IMR-90 (cell line): ENCODE results near the gene ACLY. TPM values are rescaled to one million over a fixed set of nuclear protein-coding genes. Genes with fewer than 3 reads are reported as not detected.
A peak's percentile ranks its signal among the peaks of the same experiment; 100 is the strongest.

Experiments
- ATAC-seq: fragments of 200-7000 bp; cut with Tn5 transposase; 2 replicates; pipeline ENCODE4 v1.9.1; 2020; ENCODE audit warnings: low read depth, mild to moderate bottlenecking, moderate library complexity
- BruUV-seq: library from RNA; stranded (reverse); fragments of 400-500 nt; replicated peaks from 2 replicates; lab custom pipeline; 2021; lab: Mats Ljungman, UMichigan
- CTCF ChIA-PET: fragments of 300-600 bp; formaldehyde crosslinking; extraction: SDS; loops from one replicate; lab custom pipeline; 2021; ENCODE audit warnings: antibody characterized with exemption; lab: Yijun Ruan, JAX
- POLR2A ChIA-PET: fragments of 300-600 bp; sonication (Branson Sonifier 250); formaldehyde crosslinking; loops from one replicate; lab custom pipeline; 2022; ENCODE audit warnings: antibody characterized with exemption; ENCODE audit not compliant: unreplicated experiment; lab: Charles Lee
- DNase-seq: peaks from one replicate; pipeline ENCODE4 v3.0.0; 2013
- H2AFZ ChIP-seq: replicated peaks from 2 replicates; pipeline ENCODE3; 2013; ENCODE audit warnings: low read length, mild to moderate bottlenecking; ENCODE audit not compliant: poor library complexity
- H2AK5ac ChIP-seq: 2 replicates; pipeline ENCODE4 v1.6.1; 2013; ENCODE audit warnings: low read depth, low read length, inconsistent platforms
- H2AK9ac ChIP-seq: replicated peaks from 2 replicates; pipeline ENCODE3; 2013; ENCODE audit warnings: mild to moderate bottlenecking, low read depth, low read length, moderate library complexity; ENCODE audit not compliant: poor library complexity
- H2BK120ac ChIP-seq: 2 replicates; pipeline ENCODE4 v1.6.1; 2013; ENCODE audit warnings: low read depth, low read length, inconsistent platforms
- H2BK15ac ChIP-seq: 3 replicates; pipeline ENCODE4 v1.6.1; 2013; ENCODE audit warnings: low read depth, low read length, inconsistent platforms
- H2BK20ac ChIP-seq: 2 replicates; pipeline ENCODE4 v1.6.1; 2013; ENCODE audit warnings: low read depth, mild to moderate bottlenecking, inconsistent platforms, low read length, moderate library complexity
- H2BK5ac ChIP-seq: 2 replicates; pipeline ENCODE4 v1.6.1; 2013; ENCODE audit warnings: mild to moderate bottlenecking, low read depth, low read length, inconsistent platforms; ENCODE audit not compliant: poor library complexity, severe bottlenecking
- H3K14ac ChIP-seq: replicated peaks from 2 replicates; pipeline ENCODE4 v1.6.1; 2013; ENCODE audit warnings: low read depth, low read length, inconsistent platforms
- H3K18ac ChIP-seq: 2 replicates; pipeline ENCODE4 v1.6.1; 2013; ENCODE audit warnings: low read depth, low read length, control low read depth
- H3K23ac ChIP-seq: 2 replicates; pipeline ENCODE4 v1.6.1; 2013; ENCODE audit warnings: low read depth, low read length, inconsistent platforms
- H3K27ac ChIP-seq: 2 replicates; pipeline ENCODE4 v1.5.1; 2013; ENCODE audit warnings: mild to moderate bottlenecking, control low read depth, low read length; ENCODE audit not compliant: insufficient read depth
- H3K27me3 ChIP-seq: 2 replicates; pipeline ENCODE4 v1.6.1; 2013; ENCODE audit warnings: low read length; ENCODE audit not compliant: control insufficient read depth, insufficient read depth
- H3K36me3 ChIP-seq: 2 replicates; pipeline ENCODE4 v1.6.1; 2013; ENCODE audit warnings: low read length, mixed read lengths; ENCODE audit not compliant: control insufficient read depth, insufficient read depth
- H3K4ac ChIP-seq: 2 replicates; pipeline ENCODE4 v1.6.1; 2013; ENCODE audit warnings: low read depth, low read length, inconsistent platforms
- H3K4me1 ChIP-seq: 2 replicates; pipeline ENCODE4 v1.6.1; 2013; ENCODE audit warnings: low read length, mixed read lengths; ENCODE audit not compliant: control insufficient read depth, insufficient read depth
- H3K4me2 ChIP-seq: 2 replicates; pipeline ENCODE4 v1.6.1; 2013; ENCODE audit warnings: low read depth, mild to moderate bottlenecking, control low read depth, low read length, moderate library complexity
- H3K4me3 ChIP-seq: 2 replicates; pipeline ENCODE4 v1.5.1; 2013; ENCODE audit warnings: low read depth, mild to moderate bottlenecking, control low read depth, low read length, moderate library complexity; ENCODE audit not compliant: insufficient read depth
- H3K56ac ChIP-seq: 2 replicates; pipeline ENCODE4 v1.6.1; 2013; ENCODE audit warnings: low read length, inconsistent platforms; ENCODE audit not compliant: insufficient read depth; ENCODE audit errors: extremely low read depth
- H3K79me1 ChIP-seq, 2 experiments: 2 replicates each; pipeline ENCODE4 v1.6.1; 2013; ENCODE audit warnings: low read length in 2 of 2, inconsistent platforms in 1 of 2, low read depth in 1 of 2
- H3K9ac ChIP-seq: 2 replicates; pipeline ENCODE4 v1.6.1; 2013; ENCODE audit warnings: low read depth, low read length, control low read depth
- H3K9me1 ChIP-seq: 2 replicates; pipeline ENCODE4 v1.6.1; 2013; ENCODE audit warnings: low read length, inconsistent platforms; ENCODE audit not compliant: insufficient read depth
- H3K9me3 ChIP-seq: 2 replicates; pipeline ENCODE4 v1.6.1; 2013; ENCODE audit warnings: low read length; ENCODE audit not compliant: control insufficient read depth, insufficient read depth
- H4K20me1 ChIP-seq: 2 replicates; pipeline ENCODE4 v1.6.1; 2013; ENCODE audit warnings: low read length, inconsistent platforms; ENCODE audit not compliant: insufficient read depth
- H4K5ac ChIP-seq: 2 replicates; pipeline ENCODE4 v1.6.1; 2013; ENCODE audit warnings: mild to moderate bottlenecking, low read depth, low read length, control low read depth
- H4K8ac ChIP-seq, 2 experiments: 2 replicates each; pipeline ENCODE4 v1.6.1; 2013; ENCODE audit warnings: low read depth in 2 of 2, low read length in 2 of 2, control low read depth in 1 of 2, inconsistent platforms in 1 of 2
- H4K91ac ChIP-seq: 2 replicates; pipeline ENCODE4 v1.6.1; 2013; ENCODE audit warnings: low read depth, low read length, inconsistent platforms; ENCODE audit not compliant: insufficient read depth
- BHLHE40 ChIP-seq: fragments of 150-350 bp; IDR thresholded peaks from 2 replicates; pipeline ENCODE4 v1.6.1; 2016; ENCODE audit warnings: mild to moderate bottlenecking, low read depth, low read length
- CEBPB ChIP-seq: IDR thresholded peaks from 2 replicates; pipeline ENCODE4 v1.6.1; 2012; ENCODE audit warnings: low read depth, low read length, improper control_type of control experiment
- CHD1 ChIP-seq: IDR thresholded peaks from 2 replicates; pipeline ENCODE4 v1.6.1; 2012; ENCODE audit warnings: low read depth, low read length, improper control_type of control experiment
- CTCF ChIP-seq: conservative IDR thresholded peaks from 2 replicates; pipeline ENCODE4 v1.5.1; 2012; ENCODE audit warnings: mild to moderate bottlenecking, low read depth, low read length, improper control_type of control experiment
- FOS ChIP-seq: fragments of 150-350 bp; IDR thresholded peaks from 2 replicates; pipeline ENCODE4 v1.6.1; 2016; ENCODE audit warnings: low read depth, low read length
- MAFK ChIP-seq: IDR thresholded peaks from 2 replicates; pipeline ENCODE4 v1.6.1; 2012; ENCODE audit warnings: low read depth, low read length, improper control_type of control experiment
- MXI1 ChIP-seq: IDR thresholded peaks from 2 replicates; pipeline ENCODE4 v1.6.1; 2012; ENCODE audit warnings: low read depth, mild to moderate bottlenecking, low read length, moderate library complexity, borderline replicate concordance
- NFE2L2 ChIP-seq: fragments of 150-350 bp; IDR thresholded peaks from 2 replicates; pipeline ENCODE4 v1.6.1; 2016; ENCODE audit warnings: low read depth, mild to moderate bottlenecking, low read length
- POLR2A ChIP-seq: IDR thresholded peaks from 2 replicates; pipeline ENCODE4 v1.6.1; 2012; ENCODE audit warnings: mild to moderate bottlenecking, low read depth, low read length
- RAD21 ChIP-seq: IDR thresholded peaks from 2 replicates; pipeline ENCODE4 v1.6.1; 2012; ENCODE audit warnings: low read length, improper control_type of control experiment
- RCOR1 ChIP-seq: IDR thresholded peaks from 2 replicates; pipeline ENCODE4 v1.6.1; 2012; ENCODE audit warnings: mild to moderate bottlenecking, low read length, improper control_type of control experiment; ENCODE audit not compliant: insufficient replicate concordance
- RFX5 ChIP-seq: IDR thresholded peaks from 2 replicates; pipeline ENCODE4 v1.8.0; 2012; ENCODE audit warnings: low read depth, mild to moderate bottlenecking, low read length, moderate library complexity
- SMC3 ChIP-seq: fragments of 150-350 bp; IDR thresholded peaks from 2 replicates; pipeline ENCODE4 v1.6.1; 2016; ENCODE audit warnings: low read depth, mild to moderate bottlenecking, antibody characterized with exemption, low read length, moderate library complexity
- USF2 ChIP-seq: fragments of 150-350 bp; IDR thresholded peaks from 2 replicates; pipeline ENCODE4 v1.6.1; 2017; ENCODE audit warnings: mild to moderate bottlenecking, antibody characterized with exemption, low read length, low read depth
- WGBS, 2 experiments: methylation state at CpG; one replicate each; pipeline versions ENCODE4 v1.1.5 to v1.1.7; 2013; ENCODE audit warnings: missing lambda C conversion rate in 2 of 2; ENCODE audit not compliant: insufficient read length in 1 of 2; ENCODE audit errors: extremely low coverage in 2 of 2; 5-methylcytosine and 5-hydroxymethylcytosine counted together
- dilution Hi-C: fragments of 300-500 bp; cut with HindIII; formaldehyde crosslinking; loops from one replicate; pipeline ENCODE4 v1.14.3; 2018; ENCODE audit warnings: low sequenced_read_pairs; ENCODE audit not compliant: unreplicated experiment
- in situ Hi-C: fragments of 300-500 bp; cut with MboI; formaldehyde crosslinking; loops from 3 replicates; pipeline ENCODE4 v1.14.3; 2019; ENCODE audit warnings: low sequenced_read_pairs, inconsistent platforms, mixed read lengths
- intact Hi-C: fragments of 100-400 bp; cut with micrococcal nuclease; formaldehyde crosslinking; loops from 2 replicates; pipeline ENCODE4 v1.10.0; 2022
- polyA plus RNA-seq, 3 experiments: library from polyadenylated mRNA; depleted of rRNA; stranded (reverse); fragments of >200 nt; gene quantifications; 2 replicates each; pipeline ENCODE4 v1.2.3, GENCODE V29; 2012; ENCODE audit warnings: low replicate concordance in 1 of 3
- total RNA-seq: library from RNA; depleted of rRNA; stranded (reverse); fragments of >200 nt; gene quantifications from 2 replicates; pipeline ENCODE4 v1.2.3, GENCODE V29; 2012

ACLY gene
- total and polyA plus RNA-seq, 2 of the 4 experiments (the other 2 are of a cell fraction): 167 to 230 TPM

GRCh38 chr17:41967141-41967920 lies 48.6 kb upstream of the ACLY start:
- Histone ChIP-seq H3K9ac (peak overlapping the region; percentile 84), H2AK9ac (peak overlapping the region; percentile 96), H3K56ac (peak overlapping the region; percentile 50; the same call in 1 of the 2 replicates), H3K14ac (peak overlapping the region; percentile 77), H4K5ac (peak overlapping the region; percentile 39), H4K91ac (peak overlapping the region; percentile 81), H3K4me1 (peaks cover 11% of the 10 kb centered on the region), H3K9me3 (no peaks in the 10 kb centered on the region), H4K20me1 (peaks cover 22% of the 10 kb centered on the region), H3K18ac (peak overlapping the region; percentile 21), H2BK20ac (no peak overlapping the region), H2AK5ac (peak overlapping the region; percentile 87), H3K23ac (peak overlapping the region; percentile 69), H3K4ac (peak overlapping the region; percentile 71), H3K4me3 (peak overlapping the region; percentile 94), H3K36me3 (peaks cover 31% of the 10 kb centered on the region), H3K4me2 (peak overlapping the region; percentile 91), H3K9me1 (peaks cover 16% of the 10 kb centered on the region), H4K8ac (peak overlapping the region; percentile 26 to 79; a peak in 3 of 4 replicates), H3K27ac (peak overlapping the region; percentile 72), H3K79me1 (peaks cover 24 to 50% of the 10 kb centered on the region in 2 experiments), H3K27me3 (no peaks in the 10 kb centered on the region), H2BK120ac (0 out of 2 replicates have a peak overlapping the region, but pooled peaks have one; percentile 8), H2BK15ac (0 out of 3 replicates have a peak overlapping the region, but pooled peaks have one; percentile 26), H2AFZ (peak overlapping the region; percentile 91), H2BK5ac (peak overlapping the region; percentile 20)
- no TSS peak for BruUV-seq
- TF ChIP-seq RFX5 (no peak), CEBPB (no peak), USF2 (no peak), RAD21 (no peak), MAFK (no peak), MXI1 (no peak), POLR2A (no peak), RCOR1 (no peak), CHD1 (no peak), BHLHE40 (no peak), SMC3 (no peak), FOS (no peak), NFE2L2 (no peak), CTCF (no peak)
- DNase-seq: no peak
- CTCF ChIA-PET: interaction anchor here (1.6 kb wide), 1 partner anchor 134 kb away, joined by 7 read pairs; no protein-coding TSS in a partner anchor
- POLR2A ChIA-PET: interaction anchor here (1.1 to 1.7 kb wide), 3 partner anchors 50 to 58 kb away, joined by 4 to 8 read pairs (median 7); partner anchors contain the start of genes DNAJC7 and NKIRAS2
- dilution Hi-C loops: no loop called here
- ATAC-seq: peak; percentile 24
- WGBS, 2 experiments: 60% methylated on average over 10 of the region's 39 CpGs; no CpG with 5 or more reads in 1 of the 2 experiments
- intact Hi-C loops: no loop called here
- in situ Hi-C loops: loop anchor here (5.0 to 10.0 kb wide), 2 partner anchors 145 to 233 kb away; partner anchors contain the start of genes DHX58 and HAP1
